EH (cell line): ENCODE measurements around the gene TIMM10B.
A peak's percentile ranks its signal among the peaks of the same experiment; 100 is the strongest.
"Not testable (repeated sequence)": the region's sequence is repeated elsewhere in the genome, so short reads cannot be mapped to it uniquely, and the experiment has no call there.

ENCODE experiments used
- DNase-seq: peaks from one replicate; pipeline ENCODE4 v3.0.0-alpha.2; 2015; ENCODE audit warnings: low read depth

Gene TIMM10B

GRCh38 chr11:6505577-6506240 is 24.4 kb downstream of the TIMM10B start:
- peak; percentile 82 for DNase-seq

- no peak for DNase-seq
These were observed 35.6 kb downstream of the TIMM10B start for GRCh38 chr11:6516865-6517264.

GRCh38 chr11:6520265-6520664 is 39.0 kb downstream of the TIMM10B start:
- no peak for DNase-seq

GRCh38 chr11:6521946-6522345 is 40.6 kb downstream of the TIMM10B start:
- DNase-seq = not testable (repeated sequence)

GRCh38 chr11:6523253-6523652 is 42.0 kb downstream of the TIMM10B start:
- DNase-seq = peak; percentile 78

- DNase-seq = no peak
These were observed 45.3 kb downstream of the TIMM10B start for GRCh38 chr11:6526411-6527135.

GRCh38 chr11:6529266-6529665 is 48.0 kb downstream of the TIMM10B start:
- no peak for DNase-seq

GRCh38 chr11:6530848-6531247 is 49.5 kb downstream of the TIMM10B start:
- DNase-seq = no peak

GRCh38 chr11:6531267-6531752 is 50.0 kb downstream of the TIMM10B start:
- peak; percentile 63 for DNase-seq
